Osteocyte (in vitro differentiated cells): ENCODE results near the gene MGAT3. TPM values are rescaled to one million over a fixed set of nuclear protein-coding genes. Genes with fewer than 3 reads are reported as not detected.

Experiments
- DNase-seq: peaks from one replicate; pipeline ENCODE4 v3.0.0; 2021; ENCODE audit warnings: mixed read lengths; ENCODE audit not compliant: unreplicated experiment; ENCODE audit errors: extremely low spot score
- H3K27ac Mint-ChIP-seq: one replicate; pipeline ENCODE4 v1.8.0; 2021; ENCODE audit warnings: mild to moderate bottlenecking, mixed read lengths; ENCODE audit not compliant: unreplicated experiment
- H3K27me3 Mint-ChIP-seq: one replicate; pipeline ENCODE4 v1.8.0; 2021; ENCODE audit warnings: mixed read lengths; ENCODE audit not compliant: unreplicated experiment
- H3K36me3 Mint-ChIP-seq: one replicate; pipeline ENCODE4 v1.8.0; 2021; ENCODE audit warnings: mixed read lengths; ENCODE audit not compliant: unreplicated experiment
- H3K4me1 Mint-ChIP-seq: one replicate; pipeline ENCODE4 v1.8.0; 2021; ENCODE audit warnings: mixed read lengths; ENCODE audit not compliant: unreplicated experiment
- H3K4me3 Mint-ChIP-seq: one replicate; pipeline ENCODE4 v1.8.0; 2021; ENCODE audit warnings: mild to moderate bottlenecking, moderate library complexity, mixed read lengths; ENCODE audit not compliant: unreplicated experiment
- H3K9me3 Mint-ChIP-seq: one replicate; pipeline ENCODE4 v1.8.0; 2021; ENCODE audit warnings: mixed read lengths; ENCODE audit not compliant: unreplicated experiment
- total RNA-seq: library from RNA; stranded (reverse); gene quantifications from 2 replicates; pipeline ENCODE4 v1.2.1, GENCODE V29; 2021
- TF ChIP-seq, protein P1 (sequence below): fragments of 200-600 bp; sonication (generic); IDR thresholded peaks from 2 replicates; pipeline ENCODE4 v1.5.0; 2021; ENCODE audit warnings: antibody characterized with exemption, mild to moderate bottlenecking, moderate library complexity

MGAT3 gene
- total RNA-seq, 1 donor from 2014 or later, result 10.9 TPM

- H3K27me3 Mint-ChIP-seq, result no peaks in the 10 kb centered on the region
Measured at GRCh38 chr22:39489094-39490068, 32.6 kb downstream of the MGAT3 start.

GRCh38 chr22:39490135-39490798, 33.5 kb downstream of the MGAT3 start:
- Mint-ChIP-seq H3K4me3 (no peak overlapping the region), H3K27ac (no peak overlapping the region)
- no peak for DNase-seq

More at GRCh38 chr22:39489094-39490068, 32.6 kb downstream of the MGAT3 start:
- Mint-ChIP-seq H3K4me1 (peaks cover 9% of the 10 kb centered on the region), H3K9me3 (no peaks in the 10 kb centered on the region), H3K4me3 (no peak overlapping the region), H3K27ac (no peak overlapping the region), H3K36me3 (peaks cover 7% of the 10 kb centered on the region)
- no peak for DNase-seq
- TF ChIP-seq, protein P1, sequence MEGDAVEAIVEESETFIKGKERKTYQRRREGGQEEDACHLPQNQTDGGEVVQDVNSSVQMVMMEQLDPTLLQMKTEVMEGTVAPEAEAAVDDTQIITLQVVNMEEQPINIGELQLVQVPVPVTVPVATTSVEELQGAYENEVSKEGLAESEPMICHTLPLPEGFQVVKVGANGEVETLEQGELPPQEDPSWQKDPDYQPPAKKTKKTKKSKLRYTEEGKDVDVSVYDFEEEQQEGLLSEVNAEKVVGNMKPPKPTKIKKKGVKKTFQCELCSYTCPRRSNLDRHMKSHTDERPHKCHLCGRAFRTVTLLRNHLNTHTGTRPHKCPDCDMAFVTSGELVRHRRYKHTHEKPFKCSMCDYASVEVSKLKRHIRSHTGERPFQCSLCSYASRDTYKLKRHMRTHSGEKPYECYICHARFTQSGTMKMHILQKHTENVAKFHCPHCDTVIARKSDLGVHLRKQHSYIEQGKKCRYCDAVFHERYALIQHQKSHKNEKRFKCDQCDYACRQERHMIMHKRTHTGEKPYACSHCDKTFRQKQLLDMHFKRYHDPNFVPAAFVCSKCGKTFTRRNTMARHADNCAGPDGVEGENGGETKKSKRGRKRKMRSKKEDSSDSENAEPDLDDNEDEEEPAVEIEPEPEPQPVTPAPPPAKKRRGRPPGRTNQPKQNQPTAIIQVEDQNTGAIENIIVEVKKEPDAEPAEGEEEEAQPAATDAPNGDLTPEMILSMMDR, result no peak

DNA sequence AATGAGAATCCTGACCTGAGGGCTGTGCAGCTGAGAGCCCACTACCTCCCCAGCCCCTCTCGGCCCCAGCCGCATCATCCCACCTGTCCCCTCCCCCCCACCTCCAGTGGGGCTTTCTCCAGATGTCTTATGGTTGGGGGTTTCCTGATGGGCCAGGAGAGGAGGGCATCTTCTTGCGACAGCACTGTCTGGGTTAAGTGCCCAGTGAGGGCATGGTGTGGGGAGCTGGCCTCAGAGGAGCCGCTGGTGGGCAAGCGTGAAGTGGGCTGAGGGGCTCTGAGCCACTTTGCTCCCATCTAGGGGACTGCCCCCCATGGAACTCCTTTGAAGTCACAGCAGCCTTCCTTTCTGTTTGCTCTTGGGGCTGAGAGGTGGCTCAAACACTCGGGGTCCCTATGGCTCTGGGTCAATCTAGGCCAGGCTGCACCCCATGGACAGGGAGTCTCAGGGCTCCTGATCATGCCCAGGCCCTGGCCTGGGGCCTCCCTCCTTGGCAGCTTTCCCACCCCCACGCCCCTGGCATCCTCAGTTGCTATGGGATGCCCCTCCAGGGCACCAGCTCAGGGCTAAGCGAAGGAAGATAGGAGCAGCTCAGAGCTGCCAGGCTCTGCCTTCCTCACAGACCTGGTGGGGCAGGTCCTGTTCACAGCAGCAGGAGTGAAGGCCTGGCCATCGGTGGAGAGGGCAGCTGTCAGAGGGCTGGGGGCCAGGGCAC, 34.3 kb downstream of the MGAT3 start:
- no peak for DNase-seq
- TF ChIP-seq, protein P1, result no peak
- H3K27me3 Mint-ChIP-seq, result no peaks in the 10 kb centered on the region
- H3K4me3 Mint-ChIP-seq, result no peak overlapping the region
- H3K4me1 Mint-ChIP-seq, result peaks cover 10% of the 10 kb centered on the region
- H3K27ac Mint-ChIP-seq, result no peak overlapping the region
- H3K36me3 Mint-ChIP-seq, result peaks cover 7% of the 10 kb centered on the region
- no peaks in the 10 kb centered on the region for H3K9me3 Mint-ChIP-seq

More at GRCh38 chr22:39490135-39490798, 33.5 kb downstream of the MGAT3 start:
- no peaks in the 10 kb centered on the region for H3K27me3 Mint-ChIP-seq
- H3K36me3 Mint-ChIP-seq, result peaks cover 7% of the 10 kb centered on the region
- TF ChIP-seq, protein P1, result no peak
- peaks cover 10% of the 10 kb centered on the region for H3K4me1 Mint-ChIP-seq
- H3K9me3 Mint-ChIP-seq, result no peaks in the 10 kb centered on the region

GRCh38 chr22:39491696-39492095, 34.9 kb downstream of the MGAT3 start:
- no peak for DNase-seq
- TF ChIP-seq, protein P1, result no peak
- H3K27me3 Mint-ChIP-seq, result no peaks in the 10 kb centered on the region
- no peak overlapping the region for H3K4me3 Mint-ChIP-seq
- no peaks in the 10 kb centered on the region for H3K9me3 Mint-ChIP-seq
- peaks cover 6% of the 10 kb centered on the region for H3K36me3 Mint-ChIP-seq
- no peak overlapping the region for H3K27ac Mint-ChIP-seq
- peaks cover 12% of the 10 kb centered on the region for H3K4me1 Mint-ChIP-seq
